Measurements from ENCODE around the gene AKIRIN2.

The AKIRIN2 gene

GRCh38 chr6:87654122-87654521 lies 47.9 kb downstream of the AKIRIN2 start:
- no peak for FAIRE-seq

DNA sequence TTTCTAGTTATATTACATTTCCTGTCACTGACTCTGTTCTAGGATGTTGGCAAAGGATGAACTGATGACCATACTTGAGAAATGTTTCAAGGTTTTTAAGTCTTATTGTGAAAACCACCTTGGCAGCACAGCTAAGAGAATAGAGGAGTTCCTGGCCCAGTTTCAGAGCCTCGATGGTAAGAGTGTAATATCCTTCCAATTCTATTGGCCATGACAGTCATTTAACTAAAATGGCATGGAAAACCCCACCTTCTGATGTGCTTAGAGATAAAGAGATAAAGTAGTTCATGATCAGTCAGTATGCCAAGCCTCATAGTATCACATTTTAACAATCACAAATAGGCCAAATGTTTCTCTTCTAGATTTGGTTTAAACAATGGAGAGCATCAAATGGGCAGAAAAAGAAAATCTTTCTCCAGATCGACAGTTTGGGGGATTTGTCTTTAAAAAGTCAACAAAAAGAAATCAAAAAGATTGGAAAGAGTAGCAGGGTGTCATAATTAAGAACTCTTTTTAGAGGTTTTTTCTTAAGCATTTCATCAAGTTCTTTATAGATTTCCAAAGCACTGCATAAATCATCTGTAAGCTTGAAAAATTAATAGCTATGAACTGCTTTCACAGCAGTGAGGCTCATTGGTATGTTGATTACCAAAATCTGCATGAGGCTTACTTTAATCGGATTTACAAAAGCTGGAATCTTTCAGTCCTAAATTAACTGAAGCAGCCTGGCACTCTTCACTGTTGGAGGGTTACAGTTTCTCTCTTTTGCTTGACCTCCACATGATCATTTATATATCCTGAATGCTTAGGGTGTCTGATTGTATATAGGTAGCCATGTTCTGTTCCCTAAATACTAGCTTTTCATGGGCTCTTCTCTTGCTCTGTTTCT lies 48.7 kb downstream of the AKIRIN2 start:
- no peak for FAIRE-seq

DNA sequence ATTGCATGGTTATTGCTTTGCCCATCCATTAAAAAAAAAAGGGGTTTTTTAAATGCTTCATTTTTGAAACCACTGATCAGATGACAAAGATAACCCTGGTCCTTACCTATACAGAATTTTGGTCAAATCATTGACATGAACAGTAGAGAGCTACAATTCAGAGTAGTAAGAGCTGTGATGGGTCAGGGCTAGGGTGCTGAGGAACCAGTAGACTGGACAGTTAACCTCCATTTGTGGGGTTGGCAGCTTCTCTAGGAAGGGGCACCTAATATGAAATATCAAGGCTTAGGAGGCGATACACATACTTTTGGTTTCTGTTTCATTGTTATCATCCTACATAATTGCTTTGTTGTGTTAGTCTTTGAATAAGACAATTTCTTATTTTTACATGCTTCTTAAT lies 57.0 kb downstream of the AKIRIN2 start:
- no peak for FAIRE-seq

GRCh38 chr6:87641065-87641692 lies 60.9 kb downstream of the AKIRIN2 start:
- FAIRE-seq, result no peak

- no peak for FAIRE-seq
Observed at GRCh38 chr6:87639373-87639772, 62.7 kb downstream of the AKIRIN2 start.

DNA sequence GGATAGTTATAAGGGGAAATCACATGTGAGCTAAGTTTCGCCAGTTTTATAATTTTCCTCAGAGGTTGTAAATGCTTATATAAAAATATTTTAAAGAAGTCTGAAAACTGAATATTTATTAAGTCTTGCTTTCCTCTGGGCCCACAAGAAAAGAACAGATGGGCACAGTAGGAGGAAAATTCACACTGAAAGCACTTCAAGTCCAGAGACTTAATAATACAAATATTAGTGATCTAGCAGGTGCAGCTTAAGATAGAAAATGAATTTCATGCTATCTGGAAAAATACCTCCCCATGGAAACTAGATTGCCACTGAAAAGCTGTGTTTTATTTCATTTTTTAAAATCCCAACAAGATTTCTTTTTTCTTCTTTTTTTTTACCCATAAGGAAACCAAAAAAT lies 64.9 kb downstream of the AKIRIN2 start:
- no peak for FAIRE-seq

- FAIRE-seq, result no peak
Observed at GRCh38 chr6:87636315-87636714, 65.7 kb downstream of the AKIRIN2 start.

DNA sequence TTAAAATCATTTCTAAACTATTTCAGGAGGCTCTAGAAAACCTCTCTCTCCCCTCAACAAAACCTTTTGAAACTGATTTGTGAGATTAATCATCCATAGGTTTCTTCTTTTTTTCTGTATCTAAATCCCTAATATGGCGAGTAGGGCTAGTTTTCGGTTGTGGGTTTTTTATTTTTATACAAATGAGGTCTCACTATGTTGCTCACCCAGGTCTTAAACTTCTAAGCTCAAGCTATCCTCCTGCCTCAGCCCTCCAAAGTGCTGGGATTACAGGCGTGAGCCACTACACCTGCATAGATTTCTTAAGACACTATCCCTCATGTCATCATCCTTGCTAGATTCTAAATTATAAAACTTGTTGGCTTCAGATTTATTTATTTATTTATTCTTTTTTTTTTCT lies 68.2 kb downstream of the AKIRIN2 start:
- no peak for FAIRE-seq

GRCh38 chr6:87630746-87631145 lies 71.3 kb downstream of the AKIRIN2 start:
- no peak for FAIRE-seq

- no peak for FAIRE-seq
Observed at GRCh38 chr6:87628881-87629280, 73.2 kb downstream of the AKIRIN2 start.

GRCh38 chr6:87628424-87628823 lies 73.6 kb downstream of the AKIRIN2 start:
- FAIRE-seq, result no peak

All from endometrium (tissue), 2 donors.